Frontal cortex (tissue), 4 donors: Measurements from ENCODE around the gene SYNPO2. TPM values are rescaled to one million over a fixed set of nuclear protein-coding genes. Genes with fewer than 3 reads are reported as not detected.

Experiments used
- DNase-seq, 2 donors: peaks; one replicate each; pipeline ENCODE4 v3.0.0; 2012; ENCODE audit warnings: low spot score in 2 of 2
- FAIRE-seq: peaks from 2 replicates; lab custom pipeline; 2012; peaks lifted over from hg19 to GRCh38; lab: Jason Lieb, UNC
- total RNA-seq: library from RNA; depleted of rRNA; stranded (reverse); fragments of >200 nt; gene quantifications from one replicate; pipeline ENCODE4 v1.2.3, GENCODE V29; 2014
- donor health status: control.
- donor health status: control.
- donor health status: control.

SYNPO2 gene
- total RNA-seq, 1 donor from 2014 or later: 1.6 TPM

- FAIRE-seq (no peak), DNase-seq (no peak)
Observed at GRCh38 chr4:118920247-118920646, 31.6 kb downstream of the SYNPO2 start.

DNA sequence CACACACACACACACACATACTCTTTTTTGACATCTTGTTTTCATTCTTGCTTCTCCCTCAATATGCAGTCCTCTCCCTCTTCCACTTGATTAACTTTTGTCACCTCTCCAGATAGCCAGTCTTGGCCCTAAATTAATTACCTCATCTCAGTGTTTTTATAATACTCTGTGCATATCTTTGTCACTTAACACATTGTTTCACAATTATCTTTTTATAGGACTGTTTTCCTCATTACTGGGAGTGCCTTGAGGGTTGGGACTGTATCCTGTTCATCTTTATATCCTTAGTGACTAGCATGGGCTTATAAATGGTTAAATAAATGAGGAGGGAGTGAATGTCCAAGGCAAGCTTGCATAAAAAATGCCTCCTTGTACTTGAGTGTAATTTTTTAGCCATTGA lies 33.1 kb downstream of the SYNPO2 start:
- DNase-seq (no peak), FAIRE-seq (no peak)

- FAIRE-seq (no peak), DNase-seq (no peak)
Observed at GRCh38 chr4:118923891-118924290, 35.2 kb downstream of the SYNPO2 start.

- DNase-seq (no peak), FAIRE-seq (no peak)
Observed at GRCh38 chr4:118927974-118928373, 39.3 kb downstream of the SYNPO2 start.

DNA sequence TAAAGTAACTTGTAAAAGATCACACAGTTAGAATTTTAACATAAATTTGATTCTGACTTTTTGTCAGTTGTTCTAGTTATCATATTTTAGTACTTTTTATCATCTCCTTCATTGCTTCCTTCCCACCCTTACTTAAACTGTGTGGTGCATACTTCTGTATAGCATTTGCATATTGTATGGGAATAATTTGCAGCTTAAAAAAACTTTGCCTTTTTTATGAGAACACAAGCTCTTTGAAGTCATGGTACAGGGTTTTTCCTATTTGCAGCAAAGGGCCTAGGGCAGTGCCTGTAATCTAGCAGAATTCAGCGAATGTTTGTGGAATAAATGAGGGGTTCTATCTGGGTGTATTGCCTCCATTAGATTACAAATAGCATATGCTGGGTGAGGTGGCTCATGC lies 41.6 kb downstream of the SYNPO2 start:
- no peak for FAIRE-seq

GRCh38 chr4:118931786-118932185 lies 43.1 kb downstream of the SYNPO2 start:
- DNase-seq (no peak), FAIRE-seq (no peak)

More for the DNA sequence above, 41.6 kb downstream of the SYNPO2 start:
- no peak for DNase-seq

DNA sequence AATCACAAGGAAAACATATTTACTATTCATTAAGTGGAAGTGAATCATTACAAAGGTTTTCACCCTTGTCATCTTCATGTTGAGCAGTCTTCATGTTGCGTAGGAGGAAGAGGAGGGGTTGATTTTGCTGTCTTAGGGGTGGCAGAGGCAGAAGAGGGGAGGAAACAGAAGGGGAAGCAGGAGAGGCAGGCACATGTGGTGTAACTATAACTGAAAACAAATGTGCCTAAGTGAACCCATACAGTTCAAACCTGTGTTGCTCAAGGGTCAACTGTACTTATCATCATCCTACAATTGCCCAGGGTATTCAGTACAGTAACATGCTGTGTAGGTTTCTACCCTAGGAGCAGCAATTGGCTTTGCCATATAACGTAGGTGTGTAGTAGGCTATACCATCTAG lies 47.2 kb downstream of the SYNPO2 start:
- no peak for DNase-seq
- FAIRE-seq: no peak

- DNase-seq: no peak
- FAIRE-seq: no peak
Observed at GRCh38 chr4:118936406-118936805, 47.8 kb downstream of the SYNPO2 start.

GRCh38 chr4:118939169-118939783 lies 50.6 kb downstream of the SYNPO2 start:
- no peak for FAIRE-seq
- DNase-seq: no peak

DNA sequence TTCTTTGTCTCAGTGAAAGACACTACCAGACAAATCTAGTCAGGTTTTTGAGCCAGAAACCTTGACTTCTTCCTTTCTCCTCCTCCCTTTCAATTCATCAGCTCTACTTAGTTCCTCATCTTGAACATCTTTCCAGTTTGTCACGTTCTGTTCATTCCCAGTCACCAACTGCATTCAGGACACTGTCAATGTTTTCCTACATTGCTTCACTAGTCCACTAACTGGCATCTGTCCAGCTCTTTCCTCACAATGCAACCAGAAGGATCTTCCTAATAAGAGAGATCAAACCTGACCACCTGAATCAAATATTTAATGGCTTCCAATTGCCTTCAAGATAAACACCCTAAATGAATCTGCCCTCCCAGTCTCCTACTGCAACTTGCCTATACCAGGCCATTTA lies 52.5 kb downstream of the SYNPO2 start:
- no peak for FAIRE-seq
- no peak for DNase-seq

DNA sequence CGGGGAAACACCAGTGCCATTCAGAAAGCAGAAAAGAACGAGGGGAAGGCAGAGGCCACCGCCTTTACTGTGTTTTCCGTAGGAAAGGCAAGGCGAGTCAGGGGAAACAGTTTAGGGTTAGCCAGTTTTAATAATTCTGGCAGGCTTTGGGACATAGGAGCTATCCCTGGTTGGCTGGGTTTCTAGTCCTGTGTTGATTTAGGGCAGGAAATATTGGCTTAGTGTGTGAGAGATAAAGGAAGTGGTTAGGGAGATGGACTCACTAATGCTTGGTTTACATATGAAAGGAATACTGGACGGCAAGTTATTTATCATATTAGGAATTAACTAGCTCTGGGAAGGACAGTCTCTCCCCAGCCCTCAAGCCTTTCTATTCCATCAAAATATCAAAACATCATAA lies 53.1 kb downstream of the SYNPO2 start:
- DNase-seq: no peak
- no peak for FAIRE-seq

DNA sequence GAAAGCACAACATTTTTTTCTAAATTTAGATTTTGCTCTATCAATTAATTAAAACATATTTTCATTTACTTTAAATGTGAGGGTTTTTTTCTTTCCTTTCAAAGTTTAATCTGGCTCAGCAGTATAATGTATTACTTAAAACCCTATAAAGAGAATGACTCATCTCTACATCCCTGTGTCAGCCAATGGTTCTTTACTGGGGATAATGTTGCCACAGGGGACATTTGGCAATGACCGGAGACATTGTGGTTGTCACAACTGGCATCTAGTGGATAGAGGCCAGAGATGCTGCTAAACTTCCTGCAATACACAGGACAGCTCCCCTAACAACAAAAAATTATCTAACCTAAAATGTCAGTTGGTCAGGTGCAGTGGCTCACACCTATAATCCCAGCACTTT lies 53.8 kb downstream of the SYNPO2 start:
- FAIRE-seq: no peak
- no peak for DNase-seq

DNA sequence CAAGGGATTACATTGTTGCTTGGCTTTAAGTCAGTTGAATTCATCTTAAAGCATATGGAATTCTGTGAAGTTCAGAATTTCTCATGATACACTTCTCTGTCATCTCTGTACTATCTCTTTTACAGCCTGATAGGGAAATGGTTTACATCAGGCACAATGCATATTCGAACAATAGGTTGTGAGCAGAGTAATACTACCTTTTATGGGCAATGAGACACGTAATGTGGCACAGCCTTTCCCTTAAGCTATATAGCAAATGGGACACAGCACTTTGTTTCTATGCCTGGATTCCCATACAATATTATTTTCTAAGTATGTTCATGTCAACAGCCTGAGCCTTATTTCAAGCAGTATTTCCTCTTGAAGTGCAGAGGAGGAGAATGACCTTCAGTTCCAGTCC lies 58.4 kb downstream of the SYNPO2 start:
- DNase-seq (no peak), FAIRE-seq (no peak)

DNA sequence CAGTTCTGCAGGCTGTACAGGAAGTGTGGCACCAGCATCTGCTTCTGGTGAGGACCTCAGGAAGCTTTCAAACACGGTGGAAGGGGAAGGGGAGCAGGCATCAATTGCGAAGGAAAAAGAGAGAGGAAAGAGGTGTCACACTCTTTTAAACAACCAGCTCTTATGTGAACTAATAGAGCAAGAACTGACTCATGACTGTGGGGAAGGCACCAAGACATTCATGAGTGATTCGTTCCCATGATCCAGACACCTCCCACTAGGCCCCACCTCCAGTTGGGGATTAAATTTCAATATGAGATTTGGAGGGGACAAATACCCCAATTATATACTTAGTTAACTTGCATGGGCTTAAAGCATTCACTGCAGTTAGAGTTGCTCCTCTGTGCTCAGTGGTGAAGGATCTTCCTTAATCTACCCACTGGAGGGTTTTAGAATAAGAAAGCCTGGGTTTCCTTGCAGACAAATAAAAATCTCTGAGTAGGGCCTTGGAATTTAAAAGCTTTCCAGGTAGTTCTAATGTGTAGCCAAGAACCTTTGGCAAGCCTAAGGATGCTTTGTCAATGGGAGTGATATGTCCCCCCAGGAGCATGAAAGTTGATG lies 60.0 kb downstream of the SYNPO2 start:
- no peak for DNase-seq
- FAIRE-seq: no peak

- DNase-seq (no peak), FAIRE-seq (no peak)
Observed at GRCh38 chr4:118950224-118950623, 61.6 kb downstream of the SYNPO2 start.

- DNase-seq (no peak), FAIRE-seq (no peak)
Observed at GRCh38 chr4:118950929-118951570, 62.4 kb downstream of the SYNPO2 start.

DNA sequence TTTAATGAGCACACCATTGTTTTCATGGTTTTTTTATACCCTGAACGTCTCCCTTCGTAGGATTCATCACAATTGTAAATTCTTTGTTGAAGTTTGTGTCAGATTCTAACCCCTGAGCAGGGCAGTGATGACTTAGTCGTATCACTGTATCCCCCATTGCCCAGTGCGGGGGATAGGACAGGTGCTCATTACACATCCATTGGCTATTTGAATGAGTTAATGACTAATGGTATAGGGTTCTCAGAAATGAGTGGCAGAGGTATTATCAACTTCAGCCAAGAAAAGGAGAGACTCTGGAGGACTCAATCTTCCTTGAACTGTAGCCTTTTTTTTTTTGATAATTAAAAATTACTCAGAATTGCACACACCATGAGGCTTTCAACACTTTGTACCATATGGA lies 64.6 kb downstream of the SYNPO2 start:
- DNase-seq (no peak), FAIRE-seq (no peak)

DNA sequence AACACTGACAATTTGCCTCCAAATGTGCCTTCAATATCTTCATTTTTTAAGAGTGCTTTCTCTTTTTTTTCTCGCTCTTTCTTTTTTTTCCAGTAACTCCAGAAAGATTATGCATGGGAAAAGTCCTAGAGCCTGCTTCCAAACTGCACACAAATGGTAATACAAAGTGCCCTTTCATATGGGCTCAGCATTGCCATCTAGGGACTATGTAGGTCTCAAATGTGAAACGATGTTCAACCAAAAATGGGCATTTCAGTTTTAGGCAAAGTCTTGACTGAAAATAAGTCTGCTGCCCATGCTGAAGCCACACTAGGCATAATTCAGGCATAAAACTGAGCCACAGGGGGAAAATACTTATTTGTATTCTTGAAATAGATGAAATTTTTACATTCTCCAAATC lies 65.6 kb downstream of the SYNPO2 start:
- DNase-seq: no peak
- FAIRE-seq: no peak

DNA sequence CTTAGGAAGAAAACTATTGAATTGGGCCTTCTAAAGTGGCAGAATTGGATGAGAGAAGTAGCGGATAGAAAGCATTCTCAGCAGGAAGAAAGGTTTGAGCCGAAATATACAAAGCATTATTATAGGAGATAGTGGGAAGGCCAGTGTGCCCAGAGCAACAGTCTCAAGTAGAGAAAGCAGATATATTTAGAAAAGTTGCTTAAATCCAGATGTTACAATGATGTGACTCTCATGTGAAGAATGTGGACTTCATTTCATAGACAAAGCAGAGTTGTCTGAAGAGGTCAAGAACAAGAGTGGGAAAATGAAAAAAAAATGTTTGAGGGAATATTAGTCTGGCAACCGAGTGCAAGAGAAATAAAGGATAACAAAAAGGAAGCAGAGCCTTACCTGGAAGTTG lies 66.9 kb downstream of the SYNPO2 start:
- FAIRE-seq (no peak), DNase-seq (no peak)

- no peak for DNase-seq
- FAIRE-seq: no peak
Observed at GRCh38 chr4:118957722-118958445, 69.2 kb downstream of the SYNPO2 start.

GRCh38 chr4:118962540-118962939 lies 73.9 kb downstream of the SYNPO2 start:
- DNase-seq: no peak
- FAIRE-seq: no peak
